ENCODE measurements around the gene PTPRU.

The PTPRU gene

GRCh38 chr1:29236712-29237128 lies 398 bp downstream of the PTPRU start:
- H3K4me3 ChIP-seq (ENCODE audit: low read depth, low read length), result peak overlapping the region; percentile 18; the same call in 1 of the 2 replicates
- no peak for DNase-seq (ENCODE audit: low read depth)
- no peak for TF ChIP-seq CTCF (IDR thresholded peaks at IDR 0.05; ENCODE audit: low read depth, low read length, missing control alignments)

- TF ChIP-seq CTCF (IDR thresholded peaks at IDR 0.05; ENCODE audit: low read depth, low read length, missing control alignments), result no peak
- H3K4me3 ChIP-seq (ENCODE audit: low read depth, low read length), result peak overlapping the region; percentile 6; the same call in 1 of the 2 replicates
- no peak for DNase-seq (ENCODE audit: low read depth)
These were observed 953 bp downstream of the PTPRU start for GRCh38 chr1:29237129-29237821.

- H3K4me3 ChIP-seq (ENCODE audit: low read depth, low read length), result no peak overlapping the region
These were observed 1.7 kb downstream of the PTPRU start for GRCh38 chr1:29237852-29238619.

GRCh38 chr1:29238620-29239002 lies 2.3 kb downstream of the PTPRU start:
- no peak overlapping the region for H3K4me3 ChIP-seq (ENCODE audit: low read depth, low read length)
- no peak for TF ChIP-seq CTCF (IDR thresholded peaks at IDR 0.05; ENCODE audit: low read depth, low read length, missing control alignments)
- DNase-seq (ENCODE audit: low read depth), result no peak

More at GRCh38 chr1:29237852-29238619, 1.7 kb downstream of the PTPRU start:
- TF ChIP-seq CTCF (IDR thresholded peaks at IDR 0.05; ENCODE audit: low read depth, low read length, missing control alignments), result no peak
- DNase-seq (ENCODE audit: low read depth), result no peak

GRCh38 chr1:29239142-29239541 lies 2.8 kb downstream of the PTPRU start:
- no peak for TF ChIP-seq CTCF (IDR thresholded peaks at IDR 0.05; ENCODE audit: low read depth, low read length, missing control alignments)
- no peak overlapping the region for H3K4me3 ChIP-seq (ENCODE audit: low read depth, low read length)
- DNase-seq (ENCODE audit: low read depth), result no peak

- TF ChIP-seq CTCF (IDR thresholded peaks at IDR 0.05; ENCODE audit: low read depth, low read length, missing control alignments), result no peak
- DNase-seq (ENCODE audit: low read depth), result no peak
- H3K4me3 ChIP-seq (ENCODE audit: low read depth, low read length), result no peak overlapping the region
These were observed 4.1 kb downstream of the PTPRU start for GRCh38 chr1:29240400-29240837.
